Measurements from ENCODE around the gene DMXL1. TPM values are rescaled to one million over a fixed set of nuclear protein-coding genes. Genes with fewer than 3 reads are reported as not detected.
"Not testable (repeated sequence)": the region's sequence is repeated elsewhere in the genome, so short reads cannot be mapped to it uniquely, and the experiment has no call there.

DMXL1 gene
- polyA plus RNA-seq, 1 donor from 2014 or later = 41.0 TPM

- Mint-ChIP-seq H3K4me3 (no peak overlapping the region), H3K27ac (no peak overlapping the region), H3K9me3 (peaks cover 0 to 2% (median 0%) of the 10 kb centered on the region in 3 donors), H3K36me3 (peaks cover 6% of the 10 kb centered on the region), H3K4me1 (peaks cover 6 to 23% (median 9%) of the 10 kb centered on the region in 3 donors), H3K27me3 (no peaks in the 10 kb centered on the region)
These were observed 109.2 kb downstream of the DMXL1 start for GRCh38 chr5:119179857-119180641.

GRCh38 chr5:119185512-119185911, 114.6 kb downstream of the DMXL1 start:
- not testable (repeated sequence) for H3K9me3 Mint-ChIP-seq, H3K4me3 Mint-ChIP-seq, H3K36me3 Mint-ChIP-seq, H3K27me3 Mint-ChIP-seq, H3K27ac Mint-ChIP-seq
- peaks cover 17% of the 10 kb centered on the region in 3 donors for H3K4me1 Mint-ChIP-seq

GRCh38 chr5:119187776-119188529, 117.1 kb downstream of the DMXL1 start:
- H3K27ac Mint-ChIP-seq = peak overlapping the region in 2 of 3 donors; percentile 31 to 76
- H3K4me1 Mint-ChIP-seq = peaks cover 15 to 17% (median 17%) of the 10 kb centered on the region in 3 donors
- H3K9me3 Mint-ChIP-seq = peaks cover 0 to 2% (median 0%) of the 10 kb centered on the region in 3 donors
- peak overlapping the region in 3 of 4 donors; percentile 39 to 82 (median 48) for H3K4me3 Mint-ChIP-seq
- H3K36me3 Mint-ChIP-seq = peaks cover 11% of the 10 kb centered on the region
- H3K27me3 Mint-ChIP-seq = no peaks in the 10 kb centered on the region

GRCh38 chr5:119190470-119191095, 119.7 kb downstream of the DMXL1 start:
- Mint-ChIP-seq H3K27ac (no peak overlapping the region), H3K4me1 (peaks cover 15 to 17% (median 15%) of the 10 kb centered on the region in 3 donors), H3K4me3 (no peak overlapping the region), H3K27me3 (no peaks in the 10 kb centered on the region), H3K9me3 (no peaks in the 10 kb centered on the region), H3K36me3 (peaks cover 6% of the 10 kb centered on the region)

GRCh38 chr5:119191944-119192343, 121.1 kb downstream of the DMXL1 start:
- Mint-ChIP-seq H3K27ac (no peak overlapping the region), H3K4me3 (no peak overlapping the region), H3K36me3 (peaks cover 12% of the 10 kb centered on the region), H3K4me1 (peaks cover 11 to 17% (median 13%) of the 10 kb centered on the region in 3 donors), H3K9me3 (no peaks in the 10 kb centered on the region), H3K27me3 (no peaks in the 10 kb centered on the region)

DNA sequence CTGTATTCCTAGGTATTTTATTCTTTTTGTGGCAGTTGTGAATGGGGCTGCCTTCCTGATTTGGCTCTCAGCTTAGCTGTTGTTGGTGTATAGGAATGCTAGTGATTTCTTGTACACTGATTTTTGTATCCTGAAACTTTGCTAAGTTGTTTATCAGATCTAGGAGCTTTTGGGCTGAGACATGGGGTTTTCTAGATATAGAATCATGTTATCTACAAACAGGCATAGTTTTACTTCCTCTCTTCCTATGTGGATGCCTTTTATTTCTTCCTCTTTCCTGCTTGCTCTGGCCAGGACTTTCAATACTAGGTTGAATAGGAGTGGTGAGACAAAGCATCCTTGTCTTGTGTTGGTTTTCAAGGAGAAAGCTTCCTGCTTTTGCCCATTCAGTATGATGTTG, 129.9 kb downstream of the DMXL1 start:
- peaks cover 2 to 3% (median 2%) of the 10 kb centered on the region in 3 donors for H3K9me3 Mint-ChIP-seq
- peaks cover 37% of the 10 kb centered on the region for H3K36me3 Mint-ChIP-seq
- H3K27me3 Mint-ChIP-seq = no peaks in the 10 kb centered on the region
- peak overlapping the region in 1 of 4 donors; percentile 43 for H3K4me3 Mint-ChIP-seq
- H3K4me1 Mint-ChIP-seq = peaks cover 17 to 26% (median 21%) of the 10 kb centered on the region in 3 donors
- H3K27ac Mint-ChIP-seq = peak overlapping the region in 2 of 3 donors; percentile 10 to 68

DNA sequence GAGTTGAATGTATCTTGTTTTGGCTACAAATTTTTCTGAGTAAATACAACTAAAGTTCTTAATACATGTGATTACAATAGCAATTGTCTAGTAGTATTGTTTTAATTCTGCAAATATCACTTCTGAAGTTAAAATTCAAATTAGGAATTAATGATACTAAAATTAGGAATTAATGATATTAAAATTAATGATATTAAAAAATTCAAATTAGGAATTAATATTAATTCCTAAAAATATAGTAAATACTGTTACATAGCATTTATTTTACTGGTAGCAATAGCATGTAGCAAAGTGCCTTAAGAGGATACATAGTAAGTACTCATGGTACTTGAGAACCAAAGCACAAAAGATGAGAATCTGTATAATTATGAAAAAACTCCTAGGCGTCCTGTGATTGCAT, 136.2 kb downstream of the DMXL1 start:
- Mint-ChIP-seq H3K36me3 (peaks cover 9% of the 10 kb centered on the region), H3K4me1 (peaks cover 0 to 14% (median 2%) of the 10 kb centered on the region in 3 donors), H3K9me3 (peaks cover 0 to under 1% (median 0%) of the 10 kb centered on the region in 3 donors), H3K27me3 (no peaks in the 10 kb centered on the region), H3K4me3 (no peak overlapping the region), H3K27ac (no peak overlapping the region)

DNA sequence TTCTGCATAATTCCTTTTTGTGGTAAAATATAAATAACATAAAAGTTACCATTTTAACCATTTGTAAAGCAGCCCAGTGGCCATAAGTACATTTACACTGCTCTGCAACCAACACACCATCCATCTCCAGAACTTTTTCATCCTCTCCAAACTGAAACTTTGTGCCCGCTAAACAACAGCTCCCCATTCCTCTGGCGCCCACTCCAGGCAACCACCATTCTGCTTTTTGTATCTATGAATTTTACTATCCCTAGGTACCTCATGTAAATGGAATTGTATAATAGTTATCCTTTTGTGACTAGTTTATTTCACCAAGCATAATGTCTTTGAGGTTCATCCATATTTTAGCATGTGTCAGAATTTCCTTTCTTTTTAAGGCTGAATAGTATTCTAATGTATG, 141.1 kb downstream of the DMXL1 start:
- Mint-ChIP-seq H3K9me3 (no peaks in the 10 kb centered on the region), H3K4me1 (peaks cover 2 to 17% (median 3%) of the 10 kb centered on the region in 3 donors), H3K27me3 (no peaks in the 10 kb centered on the region), H3K4me3 (no peak overlapping the region), H3K36me3 (peaks cover 6% of the 10 kb centered on the region), H3K27ac (no peak overlapping the region)

- Mint-ChIP-seq H3K27ac (peak overlapping the region in 1 of 3 donors; percentile 2), H3K27me3 (no peaks in the 10 kb centered on the region), H3K9me3 (no peaks in the 10 kb centered on the region), H3K4me1 (peaks cover 2 to 17% (median 3%) of the 10 kb centered on the region in 3 donors), H3K4me3 (no peak overlapping the region), H3K36me3 (peaks cover 6% of the 10 kb centered on the region)
These were observed 141.8 kb downstream of the DMXL1 start for GRCh38 chr5:119212676-119213075.

DNA sequence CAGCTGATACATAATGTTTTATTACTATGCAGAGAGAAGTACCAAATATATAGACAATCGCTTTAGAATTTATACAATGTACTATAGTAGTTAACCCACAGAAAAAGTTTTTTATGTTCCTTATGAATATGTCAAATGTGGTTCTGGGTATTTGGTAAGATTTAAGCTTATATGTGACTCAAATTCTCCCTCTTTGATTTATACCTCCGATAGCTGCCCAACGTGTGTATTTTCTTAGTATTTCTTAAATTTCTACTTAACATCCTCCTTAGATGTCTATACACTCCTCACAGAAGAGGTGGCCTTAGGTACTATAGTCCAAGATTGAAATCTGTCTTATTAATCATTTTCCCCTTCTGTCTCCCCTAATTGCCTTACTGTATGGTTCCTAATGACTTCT, 146.3 kb downstream of the DMXL1 start:
- Mint-ChIP-seq H3K27me3 (no peaks in the 10 kb centered on the region), H3K36me3 (peaks cover 9% of the 10 kb centered on the region), H3K4me1 (peaks cover 9 to 17% (median 11%) of the 10 kb centered on the region in 3 donors), H3K9me3 (no peaks in the 10 kb centered on the region), H3K4me3 (no peak overlapping the region), H3K27ac (no peak overlapping the region)

DNA sequence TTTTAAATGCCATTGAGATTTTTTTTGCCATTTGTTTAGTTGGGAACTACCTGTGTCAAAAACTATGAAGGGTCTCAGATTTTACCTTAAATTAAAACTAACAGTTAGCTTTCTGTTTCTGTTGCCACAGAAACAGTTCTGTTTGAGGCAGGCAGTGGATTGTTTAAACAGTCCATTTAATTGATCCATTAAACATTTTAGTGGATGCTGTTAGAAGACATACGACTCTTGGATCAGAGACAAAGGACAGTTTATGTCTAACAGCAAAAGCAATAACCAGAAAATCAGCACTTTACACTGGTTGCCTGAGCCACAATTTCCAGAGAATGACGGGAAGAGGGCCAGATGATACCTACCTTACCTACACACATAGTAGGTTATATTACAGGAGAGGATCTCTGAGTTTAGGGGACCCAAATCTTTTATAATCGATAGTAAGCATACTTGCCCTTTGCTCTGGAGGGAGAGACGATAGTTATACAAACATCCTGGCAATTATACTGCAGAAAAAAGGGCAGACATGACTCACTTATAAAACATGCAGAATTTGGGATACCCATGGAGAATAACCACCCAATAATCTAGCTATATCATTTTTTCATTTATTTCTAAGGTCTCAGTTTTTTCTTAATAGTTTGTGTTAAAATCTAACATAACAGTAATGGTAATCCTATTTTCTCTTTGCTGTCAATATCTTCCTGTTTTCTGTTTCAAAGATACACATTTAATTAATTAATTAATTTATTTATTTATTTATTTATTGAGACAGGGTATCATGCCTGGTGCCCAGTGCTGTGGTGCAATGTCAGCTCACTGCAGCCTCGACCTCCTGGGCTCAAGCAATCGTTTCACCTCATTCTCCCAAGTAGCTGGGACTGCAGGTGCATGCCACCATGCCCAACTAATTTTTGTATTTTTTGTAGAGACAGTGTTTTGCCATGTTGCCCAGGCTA, 148.2 kb downstream of the DMXL1 start:
- Mint-ChIP-seq H3K27me3 (no peaks in the 10 kb centered on the region), H3K27ac (no peak overlapping the region), H3K36me3 (peaks cover 13% of the 10 kb centered on the region), H3K4me1 (peaks cover 9 to 11% (median 9%) of the 10 kb centered on the region in 3 donors), H3K9me3 (no peaks in the 10 kb centered on the region), H3K4me3 (no peak overlapping the region)

DNA sequence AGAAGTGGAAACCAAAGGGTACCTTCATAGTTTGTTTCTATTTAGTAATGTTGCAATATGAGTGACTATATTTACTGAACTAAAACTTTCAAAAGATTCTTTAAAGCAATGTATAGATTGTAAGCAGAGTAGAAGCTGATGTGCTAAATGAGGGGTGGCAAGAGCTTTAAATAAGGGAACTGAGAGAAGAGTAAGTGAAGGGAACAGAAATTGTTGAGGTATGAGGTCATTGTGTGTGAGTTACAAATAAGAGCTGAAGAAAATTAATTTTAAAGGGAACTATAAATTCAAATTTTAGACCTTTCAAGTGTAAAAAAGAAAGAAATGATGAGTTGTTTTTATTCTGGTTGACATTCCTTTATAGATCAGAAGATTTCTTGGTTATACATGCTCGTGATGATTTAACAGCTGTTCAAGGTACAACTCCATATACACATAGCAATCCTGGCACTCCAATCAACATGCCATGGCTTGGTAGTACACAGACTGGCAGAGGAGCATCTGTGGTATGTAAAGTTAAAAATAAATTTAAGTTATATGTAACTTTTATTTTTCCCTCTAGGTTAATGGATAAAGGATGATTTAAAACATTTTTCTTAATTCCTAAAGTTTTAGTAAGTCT, 149.8 kb downstream of the DMXL1 start:
- no peaks in the 10 kb centered on the region for H3K9me3 Mint-ChIP-seq
- peaks cover 13% of the 10 kb centered on the region for H3K36me3 Mint-ChIP-seq
- peaks cover 9 to 11% (median 9%) of the 10 kb centered on the region in 3 donors for H3K4me1 Mint-ChIP-seq
- H3K27me3 Mint-ChIP-seq = no peaks in the 10 kb centered on the region
- peak overlapping the region in 2 of 3 donors; percentile 3 to 10 for H3K27ac Mint-ChIP-seq
- H3K4me3 Mint-ChIP-seq = peak overlapping the region in 1 of 4 donors; percentile 17

DNA sequence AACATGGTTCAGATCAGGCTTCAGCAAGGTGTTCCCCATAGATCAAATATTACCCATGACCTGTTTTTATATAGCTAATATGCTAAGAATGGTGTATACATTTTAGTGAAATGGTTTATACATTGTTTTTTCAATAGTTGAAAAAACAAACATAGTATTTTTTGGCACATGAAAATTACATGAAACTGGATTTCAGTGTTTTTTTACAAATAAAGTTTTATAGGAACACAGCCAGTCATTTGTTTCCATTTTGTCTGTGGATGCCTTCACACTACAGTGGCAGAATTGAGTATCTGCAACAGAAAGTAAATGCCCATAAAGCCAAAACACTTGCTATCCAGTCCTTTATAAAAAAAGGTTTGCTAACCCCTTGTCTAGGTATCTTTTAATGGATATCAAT, 150.4 kb downstream of the DMXL1 start:
- H3K4me3 Mint-ChIP-seq = no peak overlapping the region
- H3K9me3 Mint-ChIP-seq = no peaks in the 10 kb centered on the region
- H3K4me1 Mint-ChIP-seq = peaks cover 9 to 11% (median 9%) of the 10 kb centered on the region in 3 donors
- peaks cover 13% of the 10 kb centered on the region for H3K36me3 Mint-ChIP-seq
- no peaks in the 10 kb centered on the region for H3K27me3 Mint-ChIP-seq
- no peak overlapping the region for H3K27ac Mint-ChIP-seq

- Mint-ChIP-seq H3K9me3 (no peaks in the 10 kb centered on the region), H3K4me1 (peaks cover 0 to 7% (median 2%) of the 10 kb centered on the region in 3 donors), H3K4me3 (no peak overlapping the region), H3K36me3 (peaks cover 4% of the 10 kb centered on the region), H3K27me3 (no peaks in the 10 kb centered on the region), H3K27ac (no peak overlapping the region)
These were observed 159.1 kb downstream of the DMXL1 start for GRCh38 chr5:119229950-119230349.
